HAP-1 (cell line): Measurements from ENCODE around the gene SHISA4.

ENCODE experiments used
- DNase-seq, 2 experiments: peaks; one replicate each; pipeline ENCODE4 v3.0.0-alpha.2; 2016 to 2020; ENCODE audit warnings: low spot score in 2 of 2
- H3K27me3 ChIP-seq: fragments of 250-450 bp; sonication (Bioruptor Pico); 2 replicates; pipeline ENCODE4 v1.5.1; 2020; ENCODE audit warnings: low read depth, mild to moderate bottlenecking, moderate library complexity
- H3K36me3 ChIP-seq: fragments of 250-450 bp; sonication (Bioruptor Pico); replicated peaks from 2 replicates; pipeline ENCODE4 v1.5.1; 2020; ENCODE audit warnings: mild to moderate bottlenecking
- H3K4me1 ChIP-seq: fragments of 250-450 bp; sonication (Bioruptor Pico); 2 replicates; pipeline ENCODE4 v1.5.1; 2020; ENCODE audit warnings: mild to moderate bottlenecking
- H3K4me3 ChIP-seq: fragments of 250-450 bp; sonication (Bioruptor Pico); 2 replicates; pipeline ENCODE4 v1.5.1; 2020; ENCODE audit warnings: mild to moderate bottlenecking, moderate library complexity
- H3K9me3 ChIP-seq: fragments of 250-450 bp; sonication (Bioruptor Pico); 2 replicates; pipeline ENCODE4 v1.5.1; 2020; ENCODE audit warnings: mild to moderate bottlenecking, moderate library complexity
- in situ Hi-C: fragments of 300-500 bp; cut with MboI; formaldehyde crosslinking; loops from 3 replicates; pipeline ENCODE4 v1.14.3; 2020; ENCODE audit warnings: low sequenced_read_pairs, inconsistent platforms, mixed read lengths

The SHISA4 gene

GRCh38 chr1:201859424-201859823 lies 29.3 kb upstream of the SHISA4 start:
- Histone ChIP-seq H3K4me3 (no peak overlapping the region), H3K9me3 (no peaks in the 10 kb centered on the region), H3K27me3 (no peaks in the 10 kb centered on the region), H3K4me1 (no peaks in the 10 kb centered on the region), H3K36me3 (peaks cover 81% of the 10 kb centered on the region)
- in situ Hi-C loops: no loop called here
- DNase-seq: no peak

GRCh38 chr1:201861448-201861847 lies 27.2 kb upstream of the SHISA4 start:
- no peak for DNase-seq
- in situ Hi-C loops: no loop called here
- Histone ChIP-seq H3K4me3 (no peak overlapping the region), H3K36me3 (peaks cover 77% of the 10 kb centered on the region), H3K4me1 (no peaks in the 10 kb centered on the region), H3K27me3 (no peaks in the 10 kb centered on the region), H3K9me3 (no peaks in the 10 kb centered on the region)

GRCh38 chr1:201870397-201870796 lies 18.3 kb upstream of the SHISA4 start:
- H3K27me3 ChIP-seq: no peaks in the 10 kb centered on the region
- no peak for DNase-seq
- no peaks in the 10 kb centered on the region for H3K4me1 ChIP-seq
- H3K9me3 ChIP-seq: no peaks in the 10 kb centered on the region
- in situ Hi-C loops: no loop called here
- H3K4me3 ChIP-seq: no peak overlapping the region
- H3K36me3 ChIP-seq: peaks cover 84% of the 10 kb centered on the region

GRCh38 chr1:201874672-201875071 lies 14.0 kb upstream of the SHISA4 start:
- in situ Hi-C loops: no loop called here
- no peak for DNase-seq
- Histone ChIP-seq H3K9me3 (no peaks in the 10 kb centered on the region), H3K4me1 (no peaks in the 10 kb centered on the region), H3K27me3 (no peaks in the 10 kb centered on the region), H3K36me3 (peaks cover 53% of the 10 kb centered on the region), H3K4me3 (no peak overlapping the region)

GRCh38 chr1:201876148-201876818 lies 12.4 kb upstream of the SHISA4 start:
- H3K4me3 ChIP-seq: no peak overlapping the region
- DNase-seq: peak in 1 of 2 experiments; percentile 46
- no peaks in the 10 kb centered on the region for H3K9me3 ChIP-seq
- in situ Hi-C loops: no loop called here
- H3K4me1 ChIP-seq: no peaks in the 10 kb centered on the region
- H3K36me3 ChIP-seq: peaks cover 38% of the 10 kb centered on the region
- no peaks in the 10 kb centered on the region for H3K27me3 ChIP-seq

GRCh38 chr1:201877877-201878401 lies 10.8 kb upstream of the SHISA4 start:
- no peak overlapping the region for H3K4me3 ChIP-seq
- no peaks in the 10 kb centered on the region for H3K9me3 ChIP-seq
- H3K27me3 ChIP-seq: no peaks in the 10 kb centered on the region
- DNase-seq: peak; percentile 43 to 54
- in situ Hi-C loops: no loop called here
- H3K4me1 ChIP-seq: no peaks in the 10 kb centered on the region
- H3K36me3 ChIP-seq: peaks cover 21% of the 10 kb centered on the region

- Histone ChIP-seq H3K36me3 (peaks cover 4% of the 10 kb centered on the region; the same call in 1 of the 2 replicates), H3K4me1 (no peaks in the 10 kb centered on the region), H3K4me3 (no peak overlapping the region), H3K9me3 (no peaks in the 10 kb centered on the region), H3K27me3 (no peaks in the 10 kb centered on the region)
- DNase-seq: no peak
- in situ Hi-C loops: no loop called here
Measured at GRCh38 chr1:201880928-201881571, 7.6 kb upstream of the SHISA4 start.

GRCh38 chr1:201881617-201882016 lies 7.1 kb upstream of the SHISA4 start:
- Histone ChIP-seq H3K9me3 (no peaks in the 10 kb centered on the region), H3K4me3 (no peak overlapping the region), H3K27me3 (no peaks in the 10 kb centered on the region), H3K36me3 (peaks cover 4% of the 10 kb centered on the region; the same call in 1 of the 2 replicates), H3K4me1 (no peaks in the 10 kb centered on the region)
- DNase-seq: no peak
- in situ Hi-C loops: no loop called here

- no peak for DNase-seq
- Histone ChIP-seq H3K9me3 (no peaks in the 10 kb centered on the region), H3K4me3 (no peak overlapping the region), H3K4me1 (no peaks in the 10 kb centered on the region), H3K27me3 (0 out of 2 replicates have a peak, but pooled peaks cover 4% of the 10 kb centered on the region), H3K36me3 (peaks cover 4% of the 10 kb centered on the region; the same call in 1 of the 2 replicates)
- in situ Hi-C loops: no loop called here
Measured at GRCh38 chr1:201882665-201883132, 6.0 kb upstream of the SHISA4 start.

GRCh38 chr1:201883266-201883665 lies 5.4 kb upstream of the SHISA4 start:
- Histone ChIP-seq H3K36me3 (peaks cover 4% of the 10 kb centered on the region; the same call in 1 of the 2 replicates), H3K9me3 (no peaks in the 10 kb centered on the region), H3K27me3 (0 out of 2 replicates have a peak, but pooled peaks cover 7% of the 10 kb centered on the region), H3K4me1 (no peaks in the 10 kb centered on the region), H3K4me3 (no peak overlapping the region)
- no peak for DNase-seq
- in situ Hi-C loops: no loop called here

- in situ Hi-C loops: no loop called here
- Histone ChIP-seq H3K4me3 (no peak overlapping the region), H3K36me3 (peaks cover 3% of the 10 kb centered on the region; the same call in 1 of the 2 replicates), H3K4me1 (no peaks in the 10 kb centered on the region), H3K9me3 (no peaks in the 10 kb centered on the region), H3K27me3 (0 out of 2 replicates have a peak, but pooled peaks cover 7% of the 10 kb centered on the region)
- no peak for DNase-seq
Measured at GRCh38 chr1:201883786-201884185, 4.9 kb upstream of the SHISA4 start.

GRCh38 chr1:201884425-201884824 lies 4.3 kb upstream of the SHISA4 start:
- DNase-seq: no peak
- in situ Hi-C loops: no loop called here
- Histone ChIP-seq H3K27me3 (peaks cover 10% of the 10 kb centered on the region; the same call in 1 of the 2 replicates), H3K9me3 (no peaks in the 10 kb centered on the region), H3K36me3 (no peaks in the 10 kb centered on the region), H3K4me1 (no peaks in the 10 kb centered on the region), H3K4me3 (no peak overlapping the region)

- Histone ChIP-seq H3K36me3 (no peaks in the 10 kb centered on the region), H3K4me3 (no peak overlapping the region), H3K4me1 (no peaks in the 10 kb centered on the region), H3K27me3 (peaks cover 12% of the 10 kb centered on the region; the same call in 1 of the 2 replicates), H3K9me3 (no peaks in the 10 kb centered on the region)
- DNase-seq: no peak
- in situ Hi-C loops: no loop called here
Measured at GRCh38 chr1:201885531-201886075, 3.1 kb upstream of the SHISA4 start.
